NCI-H82 treated with DMSO at 0.1 percent for 48 hours (cell line): ENCODE results near the gene ZNF813.
"Not testable (repeated sequence)": the region's sequence is repeated elsewhere in the genome, so short reads cannot be mapped to it uniquely, and the experiment has no call there.

Experiments used
- DNase-seq: peaks from one replicate; lab custom pipeline; 2025; ENCODE audit not compliant: unreplicated experiment; lab: John Stamatoyannopoulos, UW

Gene ZNF813

GRCh38 chr19:53467485-53468262, at the start of gene ZNF813:
TSS of gene ZNF813 (plus strand) at chr19:53467733. CDS start at chr19:53483823, 16,090 bp downstream.
- DNase-seq, result peak; percentile 50

DNA sequence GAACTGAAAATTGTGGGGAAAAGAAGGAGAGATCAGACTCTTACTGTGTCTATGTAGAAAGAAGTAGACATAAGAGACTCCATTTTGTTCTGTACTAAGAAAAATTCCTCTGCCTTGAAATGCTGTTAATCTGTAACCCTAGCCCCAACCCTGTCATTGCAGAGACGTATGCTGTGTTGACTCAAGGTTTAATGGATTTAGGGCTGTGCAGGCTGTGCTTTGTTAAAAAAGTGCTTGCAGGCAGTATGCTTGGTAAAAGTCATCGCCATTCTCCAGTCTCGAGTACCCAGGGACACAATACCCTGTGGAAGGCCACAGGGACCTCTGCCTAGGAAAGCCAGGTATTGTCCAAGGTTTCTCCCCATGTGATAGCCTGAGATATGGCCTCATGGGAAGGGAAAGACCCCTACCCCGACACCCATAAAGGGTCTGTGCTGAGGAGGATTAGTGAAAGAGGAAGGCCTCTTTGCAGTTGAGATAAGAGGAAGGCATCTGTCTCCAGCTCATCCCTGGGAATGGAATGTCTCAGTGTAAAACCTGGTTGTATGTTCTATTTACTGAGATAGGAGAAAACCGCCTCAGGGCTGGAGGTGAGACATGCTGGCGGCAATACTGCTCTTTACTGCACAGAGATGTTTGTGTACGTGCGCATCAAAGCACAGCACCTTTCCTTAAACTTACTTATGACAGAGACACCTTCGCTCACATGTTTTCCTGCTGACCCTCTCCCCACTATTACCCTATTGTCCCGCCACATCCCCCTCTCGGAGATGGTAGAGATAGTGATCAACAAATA, 46.8 kb upstream of the ZNF813 start:
- DNase-seq, result not testable (repeated sequence)

DNA sequence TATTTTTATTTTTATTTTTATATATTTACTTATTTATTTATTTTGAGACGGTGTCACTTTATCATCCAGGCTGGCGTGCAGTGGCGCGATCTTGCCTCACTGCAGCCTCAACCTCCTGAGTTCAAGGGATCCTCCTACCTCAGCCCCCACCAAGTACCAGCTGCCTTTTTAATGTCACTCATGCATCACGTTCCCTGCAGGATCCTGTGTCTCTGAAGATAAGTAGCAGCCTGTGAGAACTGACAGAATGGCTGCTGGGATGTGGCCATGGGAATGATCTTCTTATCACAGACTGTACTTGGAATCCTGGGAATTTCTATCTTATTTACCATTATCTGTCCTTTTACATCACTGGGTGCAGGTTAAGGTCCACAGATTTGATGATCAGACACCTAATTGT, 45.0 kb upstream of the ZNF813 start:
- DNase-seq, result no peak

DNA sequence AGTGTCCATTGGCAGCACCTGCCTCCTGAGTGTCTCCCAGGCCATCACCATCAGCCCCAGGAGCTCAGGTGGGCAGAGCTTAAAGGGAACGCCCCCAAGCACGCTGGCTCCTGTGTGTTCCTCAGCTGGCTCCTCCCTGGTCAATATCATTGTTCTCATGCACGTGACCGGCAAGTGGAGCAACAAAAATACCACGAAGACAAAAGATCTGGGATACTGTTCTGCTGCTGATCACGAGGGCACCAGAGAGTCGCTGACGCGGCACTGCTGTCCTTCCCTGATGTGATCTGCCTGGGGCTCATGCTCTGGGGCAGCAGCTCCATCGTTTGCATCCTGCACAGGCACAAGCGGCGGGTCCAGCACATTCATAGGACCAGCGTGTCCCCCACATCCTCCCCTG, 44.5 kb upstream of the ZNF813 start:
- DNase-seq, result not testable (repeated sequence)

- not testable (repeated sequence) for DNase-seq
Measured at GRCh38 chr19:53423680-53424079, 43.9 kb upstream of the ZNF813 start.

- DNase-seq, result peak; percentile 27
Measured at GRCh38 chr19:53424968-53425597, 42.5 kb upstream of the ZNF813 start.

DNA sequence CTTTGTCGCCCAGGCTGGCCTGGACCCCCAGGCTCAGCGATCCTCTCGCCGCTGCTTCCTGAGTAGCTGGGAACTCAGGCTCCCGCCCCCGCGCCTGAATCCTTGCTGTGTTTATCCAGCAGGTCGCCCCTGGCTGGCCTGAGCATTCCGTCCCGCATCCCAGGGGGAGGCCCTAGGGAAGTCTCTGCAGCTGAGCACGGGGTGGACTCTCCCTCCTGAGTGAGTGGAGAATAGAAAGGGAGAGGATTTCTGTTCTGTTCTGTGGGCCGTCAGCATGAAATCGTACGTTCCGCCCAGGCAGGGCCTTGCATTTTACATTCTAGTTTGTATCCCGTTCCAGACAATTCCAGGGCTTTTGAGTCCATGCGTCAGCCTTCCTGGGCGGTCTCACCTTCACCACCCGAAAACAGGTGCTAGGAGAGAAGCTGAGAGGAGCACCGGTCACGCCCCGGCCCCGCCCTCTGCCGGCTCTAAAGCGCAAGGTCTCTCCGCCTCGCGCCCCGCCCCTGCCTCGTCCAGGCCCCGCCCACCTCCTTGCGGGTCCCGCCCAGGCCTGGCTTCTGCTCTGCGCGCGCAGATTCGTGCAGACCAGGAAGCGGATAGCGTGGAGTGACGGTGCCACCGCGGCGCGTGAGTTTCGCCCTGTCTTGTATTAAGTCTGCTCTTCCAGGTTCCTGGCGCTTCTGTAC, 36.0 kb upstream of the ZNF813 start, which contains the start of gene ZNF761:
Gene ZNF761 (plus strand): TSS at position 586 of the 689 bp plus-strand sequence. CDS start 15,285 bp downstream, outside the sequence.
- peak; percentile 65 for DNase-seq

- no peak for DNase-seq
Measured at GRCh38 chr19:53432088-53432661, 35.4 kb upstream of the ZNF813 start.

DNA sequence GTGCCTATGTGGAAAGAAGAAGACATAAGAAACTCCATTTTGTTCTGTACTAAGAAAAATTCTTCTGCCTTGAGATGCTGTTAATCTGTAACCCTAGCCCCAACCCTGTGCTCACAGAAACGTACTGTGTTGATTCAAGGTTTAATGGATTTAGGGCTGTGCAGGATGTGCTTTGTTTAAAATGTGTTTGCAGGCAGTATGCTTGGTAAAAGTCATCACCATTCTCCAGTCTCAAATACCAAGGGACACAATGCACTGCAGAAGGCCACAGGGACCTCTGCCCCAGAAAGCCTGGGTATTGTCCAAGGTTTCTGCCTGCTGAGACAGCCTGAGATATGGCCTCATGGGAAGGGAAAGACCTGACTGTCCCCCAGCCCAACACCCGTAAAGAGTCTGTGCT, 23.7 kb upstream of the ZNF813 start:
- DNase-seq, result not testable (repeated sequence)

DNA sequence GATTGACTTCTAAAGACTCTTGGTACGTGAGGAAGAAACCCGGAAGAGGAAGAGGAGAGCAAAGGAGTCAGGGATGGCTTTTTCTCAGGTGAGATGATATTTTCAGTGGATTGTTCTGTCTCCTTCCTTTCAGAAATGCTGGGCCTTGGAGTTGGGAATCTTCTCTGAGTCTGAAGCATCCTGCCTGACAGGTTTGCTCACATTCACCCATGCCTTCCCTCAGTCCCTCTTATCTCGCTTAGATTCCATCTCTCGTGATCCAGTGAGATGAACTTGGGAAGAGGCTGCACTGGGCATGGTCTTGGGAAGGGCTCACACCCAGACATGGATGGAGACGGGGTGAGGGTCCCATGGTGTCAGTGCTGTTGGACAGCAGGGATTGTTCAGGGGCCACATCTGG, 20.3 kb upstream of the ZNF813 start:
- not testable (repeated sequence) for DNase-seq

DNA sequence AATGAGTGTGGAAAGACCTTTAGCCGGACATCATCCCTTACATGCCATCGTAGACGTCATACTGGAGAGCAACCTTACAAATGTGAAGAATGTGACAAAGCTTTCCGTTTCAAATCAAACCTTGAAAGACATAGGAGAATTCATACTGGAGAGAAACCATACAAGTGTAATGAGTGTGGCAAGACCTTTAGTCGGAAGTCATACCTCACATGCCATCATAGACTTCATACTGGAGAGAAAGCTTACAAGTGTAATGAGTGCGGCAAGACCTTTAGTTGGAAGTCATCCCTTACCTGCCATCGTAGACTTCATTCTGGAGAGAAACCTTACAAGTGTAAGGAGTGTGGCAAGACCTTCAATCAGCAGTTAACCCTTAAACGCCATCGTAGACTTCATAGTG, 11.7 kb upstream of the ZNF813 start:
- DNase-seq, result no peak

- DNase-seq, result not testable (repeated sequence)
Measured at GRCh38 chr19:53460131-53460721, 7.3 kb upstream of the ZNF813 start.

DNA sequence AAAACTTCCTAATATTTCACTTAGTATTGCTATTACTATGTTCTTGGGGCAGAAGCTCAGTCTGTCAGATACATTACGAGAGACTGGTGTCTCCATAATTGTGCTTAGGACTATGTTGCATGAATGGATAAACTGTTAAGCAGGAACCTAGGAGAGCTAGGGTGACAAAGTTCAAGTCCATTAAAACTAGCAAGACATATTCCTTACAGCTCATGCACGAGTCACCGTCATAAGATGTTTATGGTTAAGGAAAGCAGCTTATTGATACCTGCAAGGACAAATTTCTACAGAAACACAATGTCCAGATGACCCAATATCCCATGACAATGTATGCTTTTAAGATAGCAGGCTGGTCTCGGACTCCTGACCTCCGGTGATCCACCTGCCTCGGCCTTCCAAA, 5.7 kb upstream of the ZNF813 start:
- no peak for DNase-seq

GRCh38 chr19:53462861-53463260, 4.7 kb upstream of the ZNF813 start:
- no peak for DNase-seq

DNA sequence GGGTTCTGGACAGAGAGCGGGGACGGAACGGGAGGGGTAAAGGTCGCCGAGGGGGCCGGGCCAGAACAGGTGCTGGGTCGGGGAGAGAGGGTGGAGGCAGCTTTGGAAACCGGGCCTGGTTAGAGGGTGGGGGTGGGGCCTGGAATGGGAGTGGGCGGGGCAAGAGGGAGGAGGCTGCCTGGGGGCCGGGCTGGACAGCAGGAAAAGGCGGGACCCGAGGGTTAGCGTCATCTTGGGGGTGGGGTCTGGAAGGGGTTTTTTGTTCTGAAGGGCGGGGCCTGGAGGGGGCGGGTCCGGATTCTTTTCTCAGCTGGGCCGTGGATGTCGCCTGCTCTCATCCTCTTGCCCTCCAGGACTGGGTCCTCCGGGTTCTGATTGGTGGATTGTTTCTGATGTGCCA, 4.3 kb upstream of the ZNF813 start:
- no peak for DNase-seq

GRCh38 chr19:53466726-53467484, 628 bp upstream of the ZNF813 start:
- DNase-seq, result no peak

- DNase-seq, result not testable (repeated sequence)
Measured at GRCh38 chr19:53468628-53469027, 1.1 kb downstream of the ZNF813 start.

- DNase-seq, result no peak
Measured at GRCh38 chr19:53471916-53472315, 4.4 kb downstream of the ZNF813 start.

DNA sequence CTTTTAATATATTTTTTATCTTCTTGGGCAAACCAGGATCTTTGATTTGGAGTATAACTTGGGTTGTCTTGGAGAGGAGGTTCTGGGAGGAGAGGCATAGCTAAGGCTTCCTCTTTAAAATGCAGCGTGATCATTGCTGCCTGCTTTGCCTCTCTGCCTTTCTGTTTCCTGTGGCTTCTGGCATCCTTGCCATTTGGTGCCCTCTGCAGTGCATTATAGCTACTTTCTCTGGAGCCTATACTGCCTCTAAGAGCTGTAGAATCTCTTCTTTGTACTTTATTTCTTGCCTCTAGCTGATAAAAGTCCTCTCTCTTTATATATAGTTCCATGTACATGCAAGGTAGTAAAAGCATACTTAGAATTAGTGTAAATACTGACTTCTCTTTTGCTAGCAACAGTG, 7.3 kb downstream of the ZNF813 start:
- DNase-seq, result not testable (repeated sequence)
